ENCODE results near the gene STARD5.

DNA sequence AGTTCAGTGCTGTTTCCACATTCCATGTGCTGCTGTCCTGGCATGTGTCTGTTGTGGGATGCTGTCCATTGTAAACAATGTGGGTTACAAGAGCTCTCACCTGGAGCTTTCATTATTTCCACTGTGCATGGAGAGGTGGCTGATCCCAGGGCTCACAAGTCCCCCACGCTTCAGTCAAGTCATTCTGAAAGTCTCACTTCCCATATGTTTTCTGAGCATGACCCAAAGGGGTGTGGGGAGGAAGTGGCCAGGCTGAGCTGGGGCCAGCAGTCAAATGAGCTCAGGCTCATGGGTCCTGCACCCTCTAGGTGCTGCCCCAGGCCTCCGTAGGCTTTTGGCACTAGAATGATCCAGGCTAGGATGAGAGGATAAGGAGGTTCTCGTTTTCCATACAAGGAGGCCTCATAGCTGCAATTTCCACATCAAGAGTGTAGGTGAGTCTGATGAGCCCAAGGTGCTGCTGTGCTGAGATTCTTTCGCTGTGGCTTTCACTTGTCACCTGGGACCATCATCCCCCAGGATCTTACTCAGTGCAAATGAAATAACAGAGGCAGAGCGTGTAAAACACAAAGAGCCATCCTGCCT is 22.0 kb downstream of the STARD5 start:
- TF ChIP-seq GATA2 (IDR thresholded peaks at IDR 0.05; ENCODE audit: low read depth, low read length), result no peak
- TF ChIP-seq GATA3 (IDR thresholded peaks at IDR 0.05; ENCODE audit: low read depth, low read length), result no peak

All from SH-SY5Y (cell line).